ENCODE data around the gene ALOX5AP. TPM values are rescaled to one million over a fixed set of nuclear protein-coding genes. Genes with fewer than 3 reads are reported as not detected.

The ALOX5AP gene
- total and polyA plus RNA-seq, 9 of the 15 experiments (the other 6 are each of a cell fraction or from before 2014, with no cell fraction given), result 0.31 TPM; not detected in 8

GRCh38 chr13:30779608-30780007, 44.3 kb downstream of the ALOX5AP start (continued):
- no peak for TF ChIP-seq MAZ (CRISPR knock-in tag; conservative IDR thresholded peaks at IDR 0.05 in 1 of 2, IDR thresholded peaks at IDR 0.05 in 1 of 2)

- H4K20me1 ChIP-seq (replicated peaks; ENCODE audit: control insufficient read depth, insufficient read depth, low read length), result no peaks in the 10 kb centered on the region
- H3K4me1 ChIP-seq (replicated peaks in 1 of 2; ENCODE audit: control insufficient read depth in 2 of 2, insufficient read depth in 2 of 2, low read length in 2 of 2), result no peaks in the 10 kb centered on the region
- no peak overlapping the region for H3K4me2 ChIP-seq (ENCODE audit: insufficient read depth, low read length)
- H2AFZ ChIP-seq (ENCODE audit: low read depth, low read length), result no peak overlapping the region
- H3K36me3 ChIP-seq (ENCODE audit: control insufficient read depth, insufficient read depth, low read length), result no peaks in the 10 kb centered on the region
- H3K79me2 ChIP-seq (ENCODE audit: control insufficient read depth, insufficient read depth, low read length), result no peaks in the 10 kb centered on the region
- CTCF ChIA-PET (ENCODE audit: low intra/inter-chr PET ratio), result no interaction called here
- intact Hi-C loops (cut with micrococcal nuclease), result no loop called here
- no peak for FAIRE-seq
- 0% methylated on average over 2 of the region's 2 CpGs for WGBS (ENCODE audit: insufficient coverage, low coverage, missing lambda C conversion rate)
- no TSS peak for BruUV-seq (replicated peaks)
- H3K27me3 ChIP-seq (ENCODE audit: control insufficient read depth in 2 of 2, insufficient read depth in 2 of 2, low read length in 2 of 2), result no peaks in the 10 kb centered on the region; a peak in 1 of 5 replicates
- POLR2A ChIA-PET, result no interaction called here
- no peak overlapping the region for H3K27ac ChIP-seq (ENCODE audit: extremely low read depth, low read depth, low read length)
- ATAC-seq, result no peak
- H3K9me3 ChIP-seq (replicated peaks; ENCODE audit: control insufficient read depth, insufficient read depth, low read depth, low read length), result no peaks in the 10 kb centered on the region
- no peaks in the 10 kb centered on the region for H3K9me1 ChIP-seq (ENCODE audit: control insufficient read depth, insufficient read depth, low read length)
- in situ Hi-C loops (cut with MboI), result no loop called here
- no peak for DNase-seq (ENCODE audit: extremely low read depth in 1 of 4, low spot score in 3 of 4)
- no peak overlapping the region for H3K9ac ChIP-seq (ENCODE audit: insufficient read depth in 1 of 2, low read depth in 2 of 2, low read length in 2 of 2)
- H3K4me3 ChIP-seq, result no peak overlapping the region
- TF ChIP-seq HNRNPUL1 (IDR thresholded peaks at IDR 0.05; ENCODE audit: low read length) (no peak), CHD7 (IDR thresholded peaks at IDR 0.05; ENCODE audit: low read depth, low read length) (no peak), FIP1L1 (IDR thresholded peaks at IDR 0.05; ENCODE audit: low read depth, low read length, poor library complexity, severe bottlenecking) (no peak), ZNF124 (CRISPR knock-in tag; IDR thresholded peaks at IDR 0.05) (no peak), FOXO4 (CRISPR knock-in tag; IDR thresholded peaks at IDR 0.05) (no peak), POLR2A (conservative IDR thresholded peaks at IDR 0.05) (no peak), PRMT5 (CRISPR knock-in tag; IDR thresholded peaks at IDR 0.05) (no peak), SIN3B (IDR thresholded peaks at IDR 0.05; ENCODE audit: low read depth) (no peak)
These were observed 45.1 kb downstream of the ALOX5AP start for GRCh38 chr13:30780338-30780981.

All from K562 (cell line).